Measurements from ENCODE around the gene SFI1.

- TF ChIP-seq CTCF (IDR thresholded peaks at IDR 0.05), result no peak
- TF ChIP-seq POLR2A (IDR thresholded peaks at IDR 0.05), result no peak
Measured at GRCh38 chr22:31550871-31551370, 54.6 kb downstream of the SFI1 start.

All from esophagus squamous epithelium (tissue), 4 donors.